Right lung (tissue), 5 donors: ENCODE data around the gene LCNL1. TPM values are rescaled to one million over a fixed set of nuclear protein-coding genes. Genes with fewer than 3 reads are reported as not detected.
"Not testable (repeated sequence)": the region's sequence is repeated elsewhere in the genome, so short reads cannot be mapped to it uniquely, and the experiment has no call there.

Experiments
- DNase-seq, 2 donors: peaks; one replicate each; pipeline ENCODE4 v3.0.0-alpha.2; 2013
- polyA plus RNA-seq, 5 donors: library from polyadenylated mRNA; unstranded; fragments of 120-200 nt; gene quantifications; one replicate each; pipeline versions ENCODE4 v1.2.1 to v1.2.3, GENCODE V29; 2013; ENCODE audit warnings: inconsistent platforms in 1 of 5, low replicate concordance in 1 of 5; ENCODE audit not compliant: insufficient read length in 5 of 5, insufficient read depth in 1 of 5

LCNL1 gene
- polyA plus RNA-seq, 5 donors: 0.59 to 1.9 (median 0.89) TPM

DNA sequence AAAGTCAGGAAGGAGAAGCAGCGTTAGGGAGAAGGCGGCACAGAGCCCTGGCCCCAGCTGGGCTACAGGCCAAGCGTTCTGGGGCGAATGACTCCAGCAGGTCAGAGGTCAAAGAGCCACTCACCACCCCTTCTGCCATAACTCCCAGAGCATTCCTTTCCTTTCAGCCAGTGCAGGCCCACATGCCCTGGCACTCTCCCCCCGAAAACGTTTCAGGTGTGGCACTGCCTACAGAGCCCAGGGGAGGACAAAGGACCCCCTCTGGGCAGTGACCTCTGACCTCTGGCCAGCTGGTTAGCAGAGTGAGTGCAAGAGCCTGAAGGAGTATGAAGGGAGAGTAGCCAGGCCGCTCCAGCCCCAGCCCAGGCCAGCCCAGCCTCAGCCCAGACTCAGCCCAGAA is 40.4 kb downstream of the LCNL1 start:
- DNase-seq: no peak

DNA sequence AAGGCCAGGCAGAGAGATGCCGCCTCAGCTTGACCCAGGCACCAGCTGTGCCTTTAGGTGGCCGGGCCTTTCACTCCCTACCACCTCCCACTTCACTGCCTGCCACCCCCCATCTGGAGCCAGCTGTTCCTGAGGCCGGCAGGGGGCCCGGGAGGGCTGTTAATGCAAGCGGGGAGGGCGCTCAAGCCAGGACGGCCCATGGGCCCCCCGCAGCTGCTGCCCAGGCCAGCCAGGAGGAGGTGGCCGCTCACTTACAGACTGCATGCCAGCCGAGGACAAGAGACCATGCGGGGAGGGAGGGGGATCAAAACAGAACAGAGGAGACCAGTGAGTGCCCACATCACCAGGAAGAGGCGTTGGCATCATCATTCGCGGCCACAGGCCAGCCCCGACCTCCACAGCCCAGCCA is 40.8 kb downstream of the LCNL1 start:
- DNase-seq: no peak

DNA sequence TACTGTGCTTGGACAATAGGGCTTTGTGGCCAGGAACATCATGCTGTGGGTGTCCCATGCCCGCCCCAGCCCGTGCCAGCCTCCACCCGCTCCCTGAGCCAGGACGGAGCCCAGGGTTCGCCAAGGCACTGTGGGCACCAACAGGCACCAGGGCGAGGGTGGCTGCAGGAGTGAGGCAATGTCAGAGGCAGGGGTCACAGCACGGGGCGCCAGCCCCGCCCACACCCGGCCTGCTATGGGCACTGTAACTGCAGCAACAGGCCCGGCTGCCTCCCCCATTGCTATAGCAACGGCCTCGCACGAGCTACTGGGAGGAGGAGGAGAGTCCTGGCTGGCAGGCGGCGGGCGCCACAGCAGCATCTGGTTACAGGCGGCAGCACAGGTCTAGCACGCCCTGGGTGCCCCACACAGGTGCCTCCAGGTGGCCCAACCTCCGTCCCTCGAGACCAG is 42.7 kb downstream of the LCNL1 start:
- DNase-seq: no peak

DNA sequence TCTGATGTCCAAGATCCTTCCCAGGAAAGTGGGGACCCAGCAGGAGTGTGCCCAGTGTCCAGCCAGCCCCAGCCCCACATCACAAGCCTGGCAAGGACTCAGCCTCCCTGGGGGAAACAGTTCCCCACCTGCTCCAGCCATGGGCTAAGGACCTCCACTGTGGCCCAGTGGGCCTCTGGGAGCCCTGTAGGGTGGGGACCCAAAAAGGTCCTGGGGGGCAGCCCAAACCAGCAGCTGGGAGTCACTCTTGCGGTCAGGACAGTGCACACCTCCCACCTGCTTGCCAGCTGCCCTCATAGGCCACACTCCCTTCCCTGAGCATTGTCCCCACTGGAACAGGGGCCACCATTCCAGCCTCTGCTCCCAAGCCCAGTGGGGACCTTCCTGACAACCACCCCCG is 43.6 kb downstream of the LCNL1 start:
- no peak for DNase-seq

DNA sequence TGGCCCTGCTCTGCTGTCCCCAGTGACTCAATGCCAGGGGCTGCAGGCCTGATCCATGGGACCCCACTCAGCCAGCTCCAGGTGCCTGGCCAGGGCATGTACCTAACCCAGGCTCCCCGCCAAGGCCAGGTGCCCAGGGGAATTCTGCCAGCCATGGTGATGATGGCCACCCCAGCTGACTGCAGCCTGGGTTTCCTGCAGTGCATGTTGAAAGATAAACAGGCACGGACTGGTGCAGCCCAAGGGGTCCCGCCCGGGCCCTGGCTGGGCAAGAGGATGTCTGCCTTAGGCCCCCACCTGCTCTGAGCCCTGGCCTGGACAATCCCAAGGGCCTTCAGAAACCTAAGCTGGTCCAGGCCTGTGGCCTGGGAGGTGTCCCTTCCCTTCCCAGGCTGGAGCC is 44.0 kb downstream of the LCNL1 start:
- no peak for DNase-seq

DNA sequence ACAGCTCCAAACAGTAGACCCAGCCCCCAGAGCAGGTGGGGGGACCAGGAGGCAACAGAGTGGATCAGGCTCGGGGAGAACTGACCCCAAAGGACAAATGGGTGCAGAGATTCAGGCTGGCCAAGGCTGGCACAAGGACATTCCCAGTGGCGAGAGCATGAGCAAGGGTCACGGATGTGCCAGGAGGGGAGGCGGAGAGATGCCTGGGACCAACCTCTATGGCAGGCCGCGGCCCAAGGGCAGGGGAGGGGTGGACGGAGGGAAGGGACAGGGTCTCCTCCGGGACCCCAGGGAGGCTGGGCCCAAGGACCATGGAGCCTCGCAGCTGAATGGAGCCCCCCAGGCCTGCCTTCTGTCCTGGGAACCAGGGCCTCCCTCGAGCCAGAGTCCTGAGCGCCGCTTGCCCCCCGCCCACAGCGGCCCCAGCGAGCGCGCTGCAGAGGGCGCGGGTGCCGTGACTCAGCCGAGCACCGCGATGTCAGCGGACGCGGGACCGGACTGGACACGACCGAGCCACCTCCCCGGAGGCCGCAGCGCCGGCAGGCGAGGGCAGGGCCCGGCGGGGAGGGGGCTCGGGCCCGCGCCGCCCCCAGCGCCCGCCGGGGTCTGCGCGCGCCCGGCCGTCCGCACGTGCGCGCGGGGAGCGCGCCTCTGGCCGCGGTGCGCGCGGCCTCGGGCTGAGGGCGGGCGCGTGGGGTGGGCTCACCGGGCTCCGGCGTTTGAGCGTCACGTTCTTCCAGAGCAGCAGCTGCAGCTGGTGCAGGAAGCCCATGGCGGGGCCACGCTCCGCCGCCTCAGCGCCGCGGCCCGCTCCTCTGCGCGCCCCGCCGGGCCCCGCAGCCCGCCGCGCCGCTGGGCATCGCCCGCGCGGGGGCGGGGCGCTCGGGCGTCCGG is 44.8 kb downstream of the LCNL1 start, which contains the start of gene ABCA2:
ABCA2 (minus strand) TSS at position 869 of the 894 bp plus-strand sequence; CDS start at position 772, 97 bp downstream.
- DNase-seq: no peak

DNA sequence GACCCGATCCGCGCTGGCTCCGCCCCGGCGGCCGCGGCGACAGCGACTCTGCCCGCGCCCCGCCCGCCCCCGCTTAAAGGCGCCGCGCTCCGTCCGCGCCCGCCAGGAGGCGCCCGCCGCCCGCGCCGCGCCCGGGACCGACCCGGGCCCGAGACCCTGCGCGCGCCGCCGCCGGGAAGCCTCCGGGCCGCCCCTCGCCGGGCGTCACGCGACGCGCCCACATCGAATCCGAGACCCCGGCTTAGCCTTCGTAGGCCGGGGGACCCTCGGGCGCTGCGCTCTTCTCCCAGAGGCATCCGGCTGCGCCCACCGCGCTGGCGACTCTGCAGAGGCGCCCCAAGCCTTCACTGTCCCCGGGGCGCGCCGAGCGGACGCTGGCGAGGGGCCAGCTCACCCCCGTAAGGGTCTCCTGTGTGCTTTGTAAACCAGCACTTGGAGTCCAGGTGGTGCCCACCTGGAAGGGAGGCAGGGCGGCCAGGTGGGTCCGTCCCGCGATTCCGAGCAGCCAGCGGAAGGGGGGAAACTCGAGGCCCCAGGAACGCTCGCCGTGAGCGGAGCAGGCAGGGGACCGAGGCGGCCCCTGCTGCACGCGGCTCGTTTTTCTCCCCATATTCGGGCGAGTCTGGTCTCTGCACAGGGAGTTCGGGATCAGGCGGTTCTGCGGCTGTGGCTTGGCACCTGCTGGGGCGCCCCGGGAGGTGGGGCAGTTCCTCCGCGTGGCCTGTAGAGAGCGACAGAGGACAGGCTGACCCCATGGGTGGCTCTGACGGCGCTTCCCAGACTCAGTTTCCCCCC is 45.7 kb downstream of the LCNL1 start:
- peak; percentile 28 to 53 for DNase-seq

DNA sequence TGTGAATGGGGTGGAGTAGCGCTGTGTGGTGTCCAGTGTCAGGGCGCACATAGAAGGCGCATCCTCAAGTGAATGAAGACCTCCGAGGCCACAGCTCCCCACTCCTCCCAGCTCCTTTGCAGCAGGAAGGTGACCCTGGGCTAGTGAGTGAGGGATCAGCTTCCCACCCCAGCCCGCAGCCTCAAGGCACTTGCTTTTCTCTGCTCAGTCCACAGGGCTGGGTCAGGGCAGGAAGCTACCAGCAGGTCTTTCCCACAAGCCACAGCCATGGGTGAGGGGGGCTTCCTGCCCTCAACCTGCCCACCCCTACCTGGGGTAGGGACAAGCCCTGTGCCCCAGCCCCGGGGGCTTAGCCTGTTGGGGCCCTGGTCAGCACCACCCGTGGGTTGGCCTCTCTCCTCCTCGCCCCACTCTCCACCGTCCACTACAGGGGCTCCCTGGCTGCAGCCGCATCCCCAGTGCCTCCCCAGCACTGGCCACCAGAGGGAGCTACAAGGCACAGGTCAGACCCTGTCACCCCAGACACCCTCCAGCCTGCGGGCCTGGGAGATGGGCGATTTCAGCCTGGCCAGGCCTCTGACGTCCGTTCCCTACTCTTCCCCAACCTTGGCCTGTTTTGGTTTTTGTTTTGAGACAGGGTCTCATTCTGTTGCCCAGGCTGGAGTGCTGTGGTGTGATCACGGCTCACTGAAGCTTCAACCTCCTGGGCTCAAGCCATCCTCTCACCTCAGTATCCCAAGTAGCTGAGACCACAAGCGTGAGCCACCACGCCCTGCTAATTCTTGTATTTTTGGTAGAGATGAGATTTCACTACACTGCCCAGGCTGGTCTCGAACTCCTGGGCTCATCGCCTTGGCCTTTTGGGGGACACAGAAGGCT is 46.5 kb downstream of the LCNL1 start:
- DNase-seq: peak in 1 of 2 donors; percentile 36

DNA sequence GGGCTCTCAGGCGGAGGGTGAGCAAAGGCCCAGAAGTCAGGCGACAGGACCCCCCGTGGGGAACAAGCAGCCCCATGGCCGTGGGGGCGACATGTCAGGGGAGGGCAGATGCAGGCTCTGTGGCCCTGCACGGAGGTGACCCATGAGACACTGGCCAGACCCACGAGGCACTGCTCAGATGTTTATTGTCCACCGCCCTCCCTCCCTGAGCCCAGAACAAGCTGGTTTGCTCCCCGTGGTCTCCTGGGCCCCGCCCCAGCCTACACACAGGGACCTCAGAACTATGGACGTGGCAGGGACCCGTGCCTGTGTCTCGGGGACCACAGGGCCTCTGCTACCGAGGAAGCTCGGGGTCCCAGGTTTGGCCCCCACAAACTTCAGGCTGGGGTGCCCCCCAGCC is 47.2 kb downstream of the LCNL1 start:
- no peak for DNase-seq

DNA sequence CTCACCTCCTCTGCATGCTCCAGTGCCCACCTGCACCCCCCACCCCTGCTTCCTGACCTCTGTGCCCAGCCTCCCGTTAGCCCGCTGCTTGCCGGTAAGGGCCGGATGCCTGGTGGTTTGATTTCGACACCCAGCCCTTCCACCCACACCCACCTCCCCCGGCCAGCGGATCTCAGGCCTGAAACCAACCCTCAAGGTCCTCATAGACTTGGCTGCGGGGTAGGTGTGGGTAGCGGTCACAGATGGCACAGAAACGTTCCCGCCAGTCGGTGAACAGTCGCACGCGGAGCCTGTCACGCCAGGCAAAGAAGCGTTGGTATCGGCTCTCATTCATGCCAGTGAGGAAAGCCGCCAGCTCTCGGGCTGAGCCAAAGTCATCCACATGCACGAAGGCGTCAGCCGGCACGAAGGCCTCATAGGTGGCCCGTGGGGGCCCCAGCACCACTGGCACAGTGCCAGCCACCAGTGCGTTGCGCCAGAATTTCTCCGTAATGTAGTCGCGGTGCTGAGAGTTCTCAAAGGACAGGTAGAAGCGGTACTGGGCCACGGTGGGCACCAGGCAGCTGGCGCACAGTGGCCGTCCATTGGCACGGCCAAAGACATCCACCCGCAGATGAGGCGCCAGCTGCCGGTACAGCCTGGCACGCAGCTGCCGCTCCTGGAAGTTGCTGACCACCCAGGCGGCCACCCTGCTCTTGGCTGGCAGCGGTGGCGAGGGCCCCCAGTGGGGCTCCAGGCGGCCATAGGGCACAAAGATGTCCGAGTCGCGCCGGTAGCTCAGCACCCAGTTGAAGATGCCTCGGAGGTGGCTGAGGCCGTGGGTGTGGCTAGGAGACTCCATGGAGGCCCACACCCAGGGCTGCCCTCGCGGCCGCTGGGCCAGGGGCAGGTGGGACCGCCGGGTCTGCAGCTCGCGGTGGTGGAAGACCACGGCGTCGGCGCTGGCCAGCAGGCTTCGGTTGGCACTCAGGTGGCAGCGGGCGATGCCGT is 48.0 kb downstream of the LCNL1 start:
- DNase-seq: no peak

DNA sequence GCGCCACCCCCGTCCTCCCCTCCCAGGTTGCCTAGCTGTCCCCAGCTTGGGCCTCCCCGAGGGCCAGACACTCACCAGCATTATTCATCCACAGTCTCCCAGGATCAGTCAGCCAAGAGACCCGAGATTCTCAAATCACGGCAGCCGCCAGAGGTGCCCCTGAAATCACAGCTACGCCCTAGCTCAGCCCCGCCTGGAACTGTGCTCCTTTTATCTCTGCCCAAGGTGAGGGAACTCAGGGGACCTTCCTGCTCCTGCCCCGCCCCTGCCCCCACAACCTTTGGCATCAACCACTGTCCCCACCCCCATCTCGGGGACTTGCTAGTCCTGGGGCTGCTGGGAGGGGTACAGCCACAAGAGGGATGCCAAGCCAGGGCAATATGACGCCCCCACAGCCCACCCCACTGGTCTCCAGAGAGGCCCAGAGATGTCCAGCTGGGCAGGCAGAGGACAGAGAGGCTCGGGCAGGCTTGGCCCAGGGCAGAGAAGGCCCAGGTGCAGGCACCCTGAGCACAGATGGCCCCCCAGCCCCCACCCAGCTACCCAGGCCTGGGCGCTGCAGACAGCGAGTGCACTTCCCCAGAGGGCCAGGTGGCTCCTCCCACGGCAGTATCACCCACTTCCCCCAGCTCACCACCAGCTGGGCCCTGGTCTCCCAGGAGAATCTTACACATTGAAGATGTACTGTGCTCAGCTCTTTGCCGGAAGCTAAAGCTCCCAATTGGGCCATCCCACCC is 49.3 kb downstream of the LCNL1 start, which contains the start of gene FUT7:
FUT7 (minus strand) TSS at position 185 of the 737 bp plus-strand sequence; CDS start at position 88, 97 bp downstream.
- DNase-seq: no peak

DNA sequence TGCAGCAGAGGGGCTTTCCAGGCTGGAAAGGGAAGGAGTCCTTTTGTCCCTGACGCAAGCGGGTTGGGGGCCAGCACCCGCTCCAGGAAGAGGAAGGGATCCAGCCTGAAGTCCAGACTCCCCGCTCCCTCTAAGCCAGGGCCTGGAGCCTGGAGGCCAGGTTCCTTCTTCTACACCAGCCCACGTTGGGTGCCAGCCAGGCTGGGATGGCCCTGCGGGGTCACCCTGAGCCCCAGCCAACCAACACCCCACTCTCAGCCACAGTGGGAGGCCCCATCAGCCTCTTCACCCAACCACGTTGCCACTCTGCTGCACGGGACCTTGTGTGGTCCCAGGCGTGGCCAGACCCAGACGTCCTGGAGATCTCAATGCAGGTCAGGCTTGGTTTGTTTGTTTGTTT is 50.1 kb downstream of the LCNL1 start:
- DNase-seq: no peak

DNA sequence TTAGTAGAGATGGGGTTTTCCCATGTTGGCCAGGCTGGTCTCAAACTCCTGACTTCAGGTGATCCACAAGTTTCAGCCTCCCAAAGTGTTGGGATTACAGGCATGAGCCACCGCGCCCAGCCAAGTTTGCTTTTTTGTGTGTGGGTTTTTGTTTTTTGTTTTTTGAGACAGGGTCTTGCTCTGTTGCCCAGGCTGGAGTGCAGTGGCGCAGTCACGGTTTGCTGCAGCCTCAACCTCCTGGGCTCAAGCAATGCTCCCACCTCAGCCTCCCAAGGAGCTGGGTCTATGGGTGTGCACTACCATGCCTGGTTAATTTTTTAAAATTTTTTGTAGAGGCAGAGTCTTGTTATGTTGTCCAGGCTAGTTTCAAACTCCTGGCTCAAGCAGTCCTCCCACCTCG is 50.7 kb downstream of the LCNL1 start:
- not testable (repeated sequence) for DNase-seq

DNA sequence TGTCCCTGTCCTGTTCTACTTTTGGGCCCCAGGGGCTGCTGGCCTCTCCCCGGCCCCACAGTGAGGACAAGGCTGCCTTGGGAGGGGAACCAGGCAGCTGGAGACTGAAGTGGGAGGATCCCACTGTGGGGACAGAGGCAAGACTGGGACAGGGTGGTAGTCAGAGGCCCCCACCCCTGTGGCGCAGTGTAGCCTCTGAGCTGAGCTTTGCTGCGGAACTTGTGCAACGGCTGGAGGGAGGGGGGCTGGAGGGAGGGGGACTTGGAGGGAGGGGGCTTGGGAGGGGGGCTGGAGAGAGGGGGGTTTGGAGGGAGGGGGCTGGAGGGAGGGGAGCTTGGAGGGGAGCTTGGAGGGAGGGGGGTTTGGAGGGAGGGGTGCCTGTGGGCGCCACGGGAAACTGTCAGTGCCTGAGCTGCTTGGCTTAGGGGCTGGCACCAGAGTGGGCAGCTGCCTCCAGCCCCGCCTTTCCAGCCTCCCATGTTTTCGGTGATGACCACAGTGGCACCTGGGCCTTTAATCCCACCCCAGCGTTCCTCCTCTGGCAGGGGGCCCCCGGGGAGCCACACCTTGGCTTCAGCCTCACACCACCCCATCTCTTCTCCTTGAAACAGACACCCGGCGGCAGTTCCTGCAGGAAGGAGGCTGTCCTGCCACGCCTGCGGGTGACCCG is 51.4 kb downstream of the LCNL1 start:
- DNase-seq: no peak

DNA sequence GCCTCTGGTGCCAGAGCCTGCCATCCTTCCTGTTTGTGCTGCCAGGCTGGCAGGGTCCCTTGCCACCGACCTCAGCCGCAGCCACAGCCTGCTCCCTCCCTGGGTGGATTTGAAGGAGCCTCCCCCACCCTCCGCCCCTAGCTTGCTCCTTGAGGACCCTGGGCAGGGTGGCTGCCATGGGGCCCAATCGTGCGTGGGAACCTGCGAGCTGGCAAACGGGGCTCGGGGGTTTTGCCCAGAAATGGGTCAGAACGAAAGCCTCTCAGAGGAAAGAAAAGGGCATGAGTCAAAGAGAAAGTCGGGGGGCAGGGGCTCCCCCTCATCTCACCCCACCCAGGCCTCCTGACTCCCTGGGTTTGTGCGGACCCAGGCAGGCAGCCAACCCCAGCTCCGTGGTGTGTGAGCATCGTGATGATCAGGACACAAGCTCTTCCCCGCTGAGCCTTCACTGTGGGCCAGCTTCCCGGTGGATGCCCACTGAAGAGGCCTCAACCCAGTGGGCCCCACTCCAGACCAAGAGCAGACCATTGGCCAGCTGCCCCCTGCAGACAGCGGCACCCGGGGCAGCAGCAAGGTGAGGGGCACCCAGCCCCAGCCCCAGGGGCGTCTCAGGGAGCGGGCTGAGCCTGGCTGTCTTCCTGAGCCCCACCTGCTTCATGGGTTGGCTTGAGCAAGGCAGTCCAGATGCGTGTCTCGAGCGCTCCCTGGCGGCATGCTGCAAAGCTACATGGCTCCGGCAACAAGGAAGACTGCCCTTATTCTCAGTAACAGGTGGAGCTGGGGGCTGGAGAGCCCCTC is 52.1 kb downstream of the LCNL1 start:
- peak; percentile 72 to 81 for DNase-seq
